ENCODE data around the gene SBNO1. TPM values are rescaled to one million over a fixed set of nuclear protein-coding genes. Genes with fewer than 3 reads are reported as not detected.
"Not testable (repeated sequence)": the region's sequence is repeated elsewhere in the genome, so short reads cannot be mapped to it uniquely, and the experiment has no call there.

SBNO1 gene
- total RNA-seq, 1 experiment from 2014 or later, result 39.2 TPM

GRCh38 chr12:123270214-123271000 lies 94.2 kb downstream of the SBNO1 start:
- no peak for DNase-seq (ENCODE audit: low spot score)

GRCh38 chr12:123269896-123270213 lies 94.8 kb downstream of the SBNO1 start:
- no peak for DNase-seq (ENCODE audit: low spot score)

- DNase-seq (ENCODE audit: low spot score), result no peak
These were observed 95.2 kb downstream of the SBNO1 start for GRCh38 chr12:123269395-123269892.

GRCh38 chr12:123268850-123269249 lies 95.8 kb downstream of the SBNO1 start:
- no peak for DNase-seq (ENCODE audit: low spot score)

- no peak for DNase-seq (ENCODE audit: low spot score)
These were observed 96.4 kb downstream of the SBNO1 start for GRCh38 chr12:123267991-123268843.

- no peak for DNase-seq (ENCODE audit: low spot score)
These were observed 97.2 kb downstream of the SBNO1 start for GRCh38 chr12:123267335-123267920.

- DNase-seq (ENCODE audit: low spot score), result no peak
These were observed 97.9 kb downstream of the SBNO1 start for GRCh38 chr12:123266679-123267277.

GRCh38 chr12:123265851-123266678 lies 98.6 kb downstream of the SBNO1 start:
- DNase-seq (ENCODE audit: low spot score), result no peak

GRCh38 chr12:123264642-123265041 lies 100.0 kb downstream of the SBNO1 start:
- DNase-seq (ENCODE audit: low spot score), result no peak

GRCh38 chr12:123263196-123263817 lies 101.3 kb downstream of the SBNO1 start:
- no peak for DNase-seq (ENCODE audit: low spot score)

GRCh38 chr12:123261196-123261595 lies 103.5 kb downstream of the SBNO1 start:
- DNase-seq (ENCODE audit: low spot score), result no peak

GRCh38 chr12:123260081-123260480 lies 104.6 kb downstream of the SBNO1 start:
- no peak for DNase-seq (ENCODE audit: low spot score)

- no peak for DNase-seq (ENCODE audit: low spot score)
These were observed 106.1 kb downstream of the SBNO1 start for GRCh38 chr12:123258593-123258992.

- no peak for DNase-seq (ENCODE audit: low spot score)
These were observed 109.7 kb downstream of the SBNO1 start for GRCh38 chr12:123254853-123255446.

GRCh38 chr12:123253641-123254459 lies 110.8 kb downstream of the SBNO1 start:
- DNase-seq (ENCODE audit: low spot score), result no peak

- not testable (repeated sequence) for DNase-seq (ENCODE audit: low spot score)
These were observed 112.3 kb downstream of the SBNO1 start for GRCh38 chr12:123252365-123252764.

GRCh38 chr12:123251403-123252076 lies 113.1 kb downstream of the SBNO1 start:
- no peak for DNase-seq (ENCODE audit: low spot score)

- DNase-seq (ENCODE audit: low spot score), result peak; percentile 92
These were observed 113.9 kb downstream of the SBNO1 start for GRCh38 chr12:123250471-123251383.
